ENCODE data around the gene NUP210.

Gene NUP210

GRCh38 chr3:13292375-13292774, 127.7 kb downstream of the NUP210 start:
- Histone ChIP-seq H3K27me3 (replicated peaks; ENCODE audit: control insufficient read depth, insufficient read depth, low read length) (no peaks in the 10 kb centered on the region; the same call in 1 of the 2 replicates), H3K4me3 (replicated peaks; ENCODE audit: low read depth, low read length) (no peak overlapping the region), H3K36me3 (ENCODE audit: control insufficient read depth, insufficient read depth, low read length) (no peaks in the 10 kb centered on the region)
- DNase-seq (ENCODE audit: extremely low read depth, insufficient read length): no peak
- TF ChIP-seq CTCF (IDR thresholded peaks at IDR 0.05; ENCODE audit: insufficient read depth, low read length, poor library complexity, severe bottlenecking): no peak

- no peaks in the 10 kb centered on the region for H3K27me3 ChIP-seq (replicated peaks; ENCODE audit: control insufficient read depth, insufficient read depth, low read length)
- no peak for DNase-seq (ENCODE audit: extremely low read depth, insufficient read length)
- no peaks in the 10 kb centered on the region for H3K36me3 ChIP-seq (ENCODE audit: control insufficient read depth, insufficient read depth, low read length)
- H3K4me3 ChIP-seq (replicated peaks; ENCODE audit: low read depth, low read length): no peak overlapping the region
- TF ChIP-seq CTCF (IDR thresholded peaks at IDR 0.05; ENCODE audit: insufficient read depth, low read length, poor library complexity, severe bottlenecking): no peak
These were observed 129.2 kb downstream of the NUP210 start for GRCh38 chr3:13290941-13291340.

- no peak for DNase-seq (ENCODE audit: extremely low read depth, insufficient read length)
- Histone ChIP-seq H3K4me3 (replicated peaks; ENCODE audit: low read depth, low read length) (no peak overlapping the region), H3K36me3 (ENCODE audit: control insufficient read depth, insufficient read depth, low read length) (no peaks in the 10 kb centered on the region), H3K27me3 (replicated peaks; ENCODE audit: control insufficient read depth, insufficient read depth, low read length) (no peaks in the 10 kb centered on the region)
- no peak for TF ChIP-seq CTCF (IDR thresholded peaks at IDR 0.05; ENCODE audit: insufficient read depth, low read length, poor library complexity, severe bottlenecking)
These were observed 130.3 kb downstream of the NUP210 start for GRCh38 chr3:13289771-13290285.

GRCh38 chr3:13288732-13289718, 131.1 kb downstream of the NUP210 start:
- TF ChIP-seq CTCF (IDR thresholded peaks at IDR 0.05; ENCODE audit: insufficient read depth, low read length, poor library complexity, severe bottlenecking): no peak
- H3K36me3 ChIP-seq (ENCODE audit: control insufficient read depth, insufficient read depth, low read length): no peaks in the 10 kb centered on the region
- DNase-seq (ENCODE audit: extremely low read depth, insufficient read length): no peak
- H3K27me3 ChIP-seq (replicated peaks; ENCODE audit: control insufficient read depth, insufficient read depth, low read length): no peaks in the 10 kb centered on the region; the same call in 1 of the 2 replicates
- H3K4me3 ChIP-seq (replicated peaks; ENCODE audit: low read depth, low read length): no peak overlapping the region

- no peaks in the 10 kb centered on the region for H3K36me3 ChIP-seq (ENCODE audit: control insufficient read depth, insufficient read depth, low read length)
- no peak for TF ChIP-seq CTCF (IDR thresholded peaks at IDR 0.05; ENCODE audit: insufficient read depth, low read length, poor library complexity, severe bottlenecking)
- no peak for DNase-seq (ENCODE audit: extremely low read depth, insufficient read length)
- no peak overlapping the region for H3K4me3 ChIP-seq (replicated peaks; ENCODE audit: low read depth, low read length)
- no peaks in the 10 kb centered on the region; the same call in 1 of the 2 replicates for H3K27me3 ChIP-seq (replicated peaks; ENCODE audit: control insufficient read depth, insufficient read depth, low read length)
These were observed 132.3 kb downstream of the NUP210 start for GRCh38 chr3:13287833-13288232.
